Ascending aorta (tissue), 2 donors: ENCODE measurements around the gene GALNT14. TPM values are rescaled to one million over a fixed set of nuclear protein-coding genes. Genes with fewer than 3 reads are reported as not detected.

Experiments used
- DNase-seq, 2 donors: peaks; one replicate each; pipeline ENCODE4 v3.0.0-alpha.2; 2019; ENCODE audit warnings: low spot score in 2 of 2
- H3K27ac ChIP-seq, 2 donors: fragments of 200-600 bp; sonication (generic); one replicate each; pipeline ENCODE4 v1.5.1; 2016 to 2017; ENCODE audit warnings: mild to moderate bottlenecking in 1 of 2
- H3K27me3 ChIP-seq: fragments of 200-600 bp; sonication (generic); one replicate; pipeline ENCODE4 v1.5.1; 2017
- H3K36me3 ChIP-seq, 2 donors: fragments of 200-600 bp; sonication (generic); one replicate each; pipeline ENCODE4 v1.5.1; 2016
- H3K4me1 ChIP-seq, 2 donors: fragments of 200-600 bp; sonication (generic); one replicate each; pipeline ENCODE4 v1.5.1; 2016 to 2017; ENCODE audit warnings: mild to moderate bottlenecking in 1 of 2
- H3K4me3 ChIP-seq, 2 donors: fragments of 200-600 bp; sonication (generic); one replicate each; pipeline ENCODE4 v1.5.1; 2016 to 2017; ENCODE audit warnings: mild to moderate bottlenecking in 1 of 2
- H3K9me3 ChIP-seq, 2 donors: fragments of 200-600 bp; sonication (generic); one replicate each; pipeline ENCODE4 v1.5.1; 2016
- CTCF ChIP-seq, 3 experiments: fragments of 200-600 bp in 2 of 3; fragments of 450-650 bp in 1 of 3; sonication (generic) in 2 of 3; IDR thresholded peaks; one replicate each; pipeline ENCODE4 v1.5.1; 2016 to 2019; ENCODE audit warnings: antibody characterized with exemption in 3 of 3, mild to moderate bottlenecking in 1 of 3, moderate library complexity in 1 of 3
- intact Hi-C: fragments of 100-400 bp; cut with DNase I; formaldehyde crosslinking; loops from one replicate; pipeline ENCODE4 v1.15.1; 2023
- total RNA-seq: library from RNA; depleted of rRNA; stranded (reverse); fragments of >200 nt; gene quantifications from one replicate; pipeline ENCODE4 v1.1.0, GENCODE V29; 2016

Gene GALNT14
- total RNA-seq, 1 donor from 2014 or later = not detected

- H3K27ac ChIP-seq = no peak overlapping the region
- H3K4me3 ChIP-seq = no peak overlapping the region
- H3K9me3 ChIP-seq = no peaks in the 10 kb centered on the region
- no peaks in the 10 kb centered on the region for H3K4me1 ChIP-seq
- no peaks in the 10 kb centered on the region for H3K36me3 ChIP-seq
- no peaks in the 10 kb centered on the region for H3K27me3 ChIP-seq
- no peak for DNase-seq
- TF ChIP-seq CTCF (IDR thresholded peaks at IDR 0.05) = no peak
- intact Hi-C loops = no loop called here
Measured at GRCh38 chr2:30935795-30936194, 202.4 kb downstream of the GALNT14 start.

- Histone ChIP-seq H3K4me1 (no peaks in the 10 kb centered on the region), H3K4me3 (no peak overlapping the region), H3K27me3 (no peaks in the 10 kb centered on the region), H3K36me3 (no peaks in the 10 kb centered on the region), H3K27ac (no peak overlapping the region), H3K9me3 (no peaks in the 10 kb centered on the region)
- no peak for DNase-seq
- TF ChIP-seq CTCF (IDR thresholded peaks at IDR 0.05) = no peak
- intact Hi-C loops = no loop called here
Measured at GRCh38 chr2:30934066-30934465, 204.2 kb downstream of the GALNT14 start.

GRCh38 chr2:30933496-30933895 lies 204.7 kb downstream of the GALNT14 start:
- no peak for TF ChIP-seq CTCF (IDR thresholded peaks at IDR 0.05)
- Histone ChIP-seq H3K27me3 (no peaks in the 10 kb centered on the region), H3K9me3 (no peaks in the 10 kb centered on the region), H3K36me3 (no peaks in the 10 kb centered on the region), H3K27ac (no peak overlapping the region), H3K4me3 (no peak overlapping the region), H3K4me1 (no peaks in the 10 kb centered on the region)
- intact Hi-C loops = no loop called here
- no peak for DNase-seq

- intact Hi-C loops = no loop called here
- H3K27me3 ChIP-seq = no peaks in the 10 kb centered on the region
- no peaks in the 10 kb centered on the region for H3K4me1 ChIP-seq
- no peak for TF ChIP-seq CTCF (IDR thresholded peaks at IDR 0.05)
- no peaks in the 10 kb centered on the region for H3K36me3 ChIP-seq
- H3K27ac ChIP-seq = no peak overlapping the region
- H3K9me3 ChIP-seq = no peaks in the 10 kb centered on the region
- no peak overlapping the region for H3K4me3 ChIP-seq
- DNase-seq = no peak
Measured at GRCh38 chr2:30932870-30933269, 205.4 kb downstream of the GALNT14 start.

- no peaks in the 10 kb centered on the region for H3K9me3 ChIP-seq
- TF ChIP-seq CTCF (IDR thresholded peaks at IDR 0.05) = no peak
- H3K27ac ChIP-seq = no peak overlapping the region
- DNase-seq = no peak
- H3K27me3 ChIP-seq = no peaks in the 10 kb centered on the region
- no peak overlapping the region for H3K4me3 ChIP-seq
- H3K4me1 ChIP-seq = no peaks in the 10 kb centered on the region
- H3K36me3 ChIP-seq = no peaks in the 10 kb centered on the region
- intact Hi-C loops = no loop called here
Measured at GRCh38 chr2:30931841-30932407, 206.3 kb downstream of the GALNT14 start.

- Histone ChIP-seq H3K36me3 (no peaks in the 10 kb centered on the region), H3K27ac (no peak overlapping the region), H3K4me1 (no peaks in the 10 kb centered on the region), H3K27me3 (no peaks in the 10 kb centered on the region), H3K9me3 (no peaks in the 10 kb centered on the region), H3K4me3 (no peak overlapping the region)
- TF ChIP-seq CTCF (IDR thresholded peaks at IDR 0.05) = no peak
- intact Hi-C loops = no loop called here
- no peak for DNase-seq
Measured at GRCh38 chr2:30930716-30931115, 207.5 kb downstream of the GALNT14 start.
